Progenitor cell of endocrine pancreas (in vitro differentiated cells): ENCODE results near the gene ACSF3. TPM values are rescaled to one million over a fixed set of nuclear protein-coding genes. Genes with fewer than 3 reads are reported as not detected.
A peak's percentile ranks its signal among the peaks of the same experiment; 100 is the strongest.

ENCODE experiments used
- DNase-seq: peaks from one replicate; pipeline ENCODE4 v3.0.0; 2021; ENCODE audit warnings: low spot score; ENCODE audit not compliant: unreplicated experiment
- H3K27ac Mint-ChIP-seq: 2 replicates; pipeline ENCODE4 v1.8.0; 2021; ENCODE audit warnings: mild to moderate bottlenecking, moderate library complexity, mixed read lengths
- H3K27me3 Mint-ChIP-seq: 2 replicates; pipeline ENCODE4 v1.8.0; 2021; ENCODE audit warnings: mixed read lengths
- H3K36me3 Mint-ChIP-seq: 2 replicates; pipeline ENCODE4 v1.8.0; 2022; ENCODE audit warnings: mixed read lengths; ENCODE audit not compliant: insufficient read depth
- H3K4me1 Mint-ChIP-seq: 2 replicates; pipeline ENCODE4 v1.8.0; 2021; ENCODE audit warnings: low read depth, mixed read lengths
- H3K4me3 Mint-ChIP-seq: 2 replicates; pipeline ENCODE4 v1.8.0; 2021; ENCODE audit warnings: low read depth, mild to moderate bottlenecking, moderate library complexity, mixed read lengths
- H3K9me3 Mint-ChIP-seq: 2 replicates; pipeline ENCODE4 v1.8.0; 2021; ENCODE audit warnings: low read depth, mixed read lengths
- total RNA-seq: library from RNA; stranded (reverse); gene quantifications from 2 replicates; pipeline ENCODE4 v1.2.1, GENCODE V29; 2021
- TF ChIP-seq, protein P1 (sequence below): fragments of 200-600 bp; sonication (generic); IDR thresholded peaks from one replicate; pipeline ENCODE4 v1.5.0; 2021; ENCODE audit warnings: antibody characterized with exemption, mild to moderate bottlenecking; ENCODE audit not compliant: unreplicated experiment

Gene ACSF3
- total RNA-seq, 1 donor from 2014 or later = 31.3 TPM

DNA sequence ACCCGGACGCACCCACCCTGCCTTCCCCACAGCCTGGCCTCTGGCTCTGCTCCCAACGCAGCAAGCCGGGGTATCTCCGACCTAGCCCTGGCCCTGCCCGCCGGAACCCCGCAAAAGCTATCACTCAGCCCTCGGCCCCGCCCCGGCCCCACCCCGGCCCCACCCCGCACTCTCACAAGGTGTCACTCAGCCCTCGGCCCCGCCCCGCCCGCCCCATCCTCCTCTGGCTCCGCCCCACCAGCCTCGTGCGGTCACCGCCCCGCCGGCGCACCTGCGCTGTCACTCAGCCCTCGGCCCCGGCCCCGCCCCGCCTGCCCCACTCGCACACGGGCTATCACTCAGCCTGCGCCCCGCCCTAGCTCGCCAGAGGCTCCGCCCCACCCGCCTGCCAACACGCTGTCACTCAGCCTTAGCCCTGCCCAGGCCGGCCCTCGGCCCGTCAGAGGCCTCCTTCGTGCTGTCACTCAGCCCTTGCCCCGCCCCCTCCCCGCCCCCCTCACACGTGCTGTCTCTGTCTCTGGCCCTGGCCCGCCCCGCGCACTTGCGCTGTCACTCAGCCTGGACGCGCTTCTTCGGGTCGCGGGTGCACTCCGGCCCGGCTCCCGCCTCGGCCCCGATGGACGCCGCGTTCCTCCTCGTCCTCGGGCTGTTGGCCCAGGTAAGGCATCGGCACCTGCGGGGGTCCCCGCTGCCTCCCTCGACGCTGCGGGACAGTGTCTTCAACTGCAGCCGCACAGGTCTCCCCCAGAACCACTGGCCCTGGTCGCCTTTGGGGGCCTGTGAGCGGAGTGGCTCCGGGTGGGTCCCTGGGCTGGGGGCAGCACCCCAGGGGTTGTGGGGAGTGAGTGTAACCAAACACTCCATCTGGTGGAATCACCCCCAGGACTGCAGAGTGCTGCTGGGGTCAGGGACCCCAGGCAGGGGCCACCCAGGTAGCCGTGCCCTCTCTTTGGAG lies 77.8 kb downstream of the ACSF3 start, which contains the start of gene CDH15:
Gene CDH15 (plus strand): TSS at position 533 of the 955 bp plus-strand sequence. CDS start 84 bp downstream, at position 617.
- H3K4me3 Mint-ChIP-seq = peak within 1 kb of the TSS; percentile 59
- no peaks in the 10 kb centered on the region for H3K9me3 Mint-ChIP-seq
- H3K4me1 Mint-ChIP-seq = peaks cover 3% of the 10 kb centered on the region
- H3K27me3 Mint-ChIP-seq = peaks cover 21% of the 10 kb centered on the region
- TF ChIP-seq, protein P1, sequence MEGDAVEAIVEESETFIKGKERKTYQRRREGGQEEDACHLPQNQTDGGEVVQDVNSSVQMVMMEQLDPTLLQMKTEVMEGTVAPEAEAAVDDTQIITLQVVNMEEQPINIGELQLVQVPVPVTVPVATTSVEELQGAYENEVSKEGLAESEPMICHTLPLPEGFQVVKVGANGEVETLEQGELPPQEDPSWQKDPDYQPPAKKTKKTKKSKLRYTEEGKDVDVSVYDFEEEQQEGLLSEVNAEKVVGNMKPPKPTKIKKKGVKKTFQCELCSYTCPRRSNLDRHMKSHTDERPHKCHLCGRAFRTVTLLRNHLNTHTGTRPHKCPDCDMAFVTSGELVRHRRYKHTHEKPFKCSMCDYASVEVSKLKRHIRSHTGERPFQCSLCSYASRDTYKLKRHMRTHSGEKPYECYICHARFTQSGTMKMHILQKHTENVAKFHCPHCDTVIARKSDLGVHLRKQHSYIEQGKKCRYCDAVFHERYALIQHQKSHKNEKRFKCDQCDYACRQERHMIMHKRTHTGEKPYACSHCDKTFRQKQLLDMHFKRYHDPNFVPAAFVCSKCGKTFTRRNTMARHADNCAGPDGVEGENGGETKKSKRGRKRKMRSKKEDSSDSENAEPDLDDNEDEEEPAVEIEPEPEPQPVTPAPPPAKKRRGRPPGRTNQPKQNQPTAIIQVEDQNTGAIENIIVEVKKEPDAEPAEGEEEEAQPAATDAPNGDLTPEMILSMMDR = no peak
- peak within 1 kb of the TSS; percentile 31 for H3K27ac Mint-ChIP-seq
- no peaks in the 10 kb centered on the region for H3K36me3 Mint-ChIP-seq
- peak; percentile 88 for DNase-seq

- TF ChIP-seq, protein P1 = no peak
- peaks cover 3% of the 10 kb centered on the region for H3K4me1 Mint-ChIP-seq
- DNase-seq = no peak
- H3K9me3 Mint-ChIP-seq = no peaks in the 10 kb centered on the region
- no peaks in the 10 kb centered on the region for H3K36me3 Mint-ChIP-seq
- peaks cover 21% of the 10 kb centered on the region for H3K27me3 Mint-ChIP-seq
- H3K4me3 Mint-ChIP-seq = no peak overlapping the region
- H3K27ac Mint-ChIP-seq = no peak overlapping the region
Observed at GRCh38 chr16:89172171-89172527, 78.5 kb downstream of the ACSF3 start.

DNA sequence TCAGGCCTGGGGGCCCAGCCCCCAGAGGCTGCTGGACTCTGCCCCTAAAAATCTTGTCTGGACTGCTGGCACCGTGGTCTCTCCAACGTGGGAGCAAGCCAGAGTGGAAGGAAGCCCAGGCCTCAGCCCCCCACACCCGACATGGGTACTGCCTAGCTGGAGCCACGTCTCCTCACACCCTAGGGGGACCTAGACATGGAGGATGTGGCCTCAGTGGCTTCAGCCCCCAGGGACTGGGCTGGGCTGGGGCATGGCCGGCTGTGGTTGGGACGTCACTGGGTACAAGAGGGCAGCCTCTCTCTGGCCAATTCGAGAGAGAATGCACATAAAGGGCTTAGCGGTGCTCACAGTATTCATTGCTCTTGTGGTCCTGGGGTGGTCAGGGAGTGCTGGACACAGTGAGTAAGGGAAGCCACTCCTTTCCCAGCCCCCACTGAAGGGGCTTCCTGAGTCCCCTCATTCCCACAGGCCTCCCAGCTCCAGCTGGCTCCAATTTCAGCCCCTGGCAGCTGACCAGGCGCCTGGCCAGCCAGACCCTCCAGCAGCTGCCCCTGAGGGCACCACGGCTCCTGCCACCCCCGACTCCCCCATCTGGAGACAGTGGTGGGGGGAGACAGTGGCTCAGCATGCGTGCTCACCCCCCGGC lies 79.0 kb downstream of the ACSF3 start:
- H3K4me3 Mint-ChIP-seq = no peak overlapping the region
- TF ChIP-seq, protein P1 = no peak
- no peaks in the 10 kb centered on the region for H3K36me3 Mint-ChIP-seq
- H3K4me1 Mint-ChIP-seq = peaks cover 3% of the 10 kb centered on the region
- H3K27ac Mint-ChIP-seq = no peak overlapping the region
- no peak for DNase-seq
- H3K27me3 Mint-ChIP-seq = peaks cover 21% of the 10 kb centered on the region
- H3K9me3 Mint-ChIP-seq = no peaks in the 10 kb centered on the region

DNA sequence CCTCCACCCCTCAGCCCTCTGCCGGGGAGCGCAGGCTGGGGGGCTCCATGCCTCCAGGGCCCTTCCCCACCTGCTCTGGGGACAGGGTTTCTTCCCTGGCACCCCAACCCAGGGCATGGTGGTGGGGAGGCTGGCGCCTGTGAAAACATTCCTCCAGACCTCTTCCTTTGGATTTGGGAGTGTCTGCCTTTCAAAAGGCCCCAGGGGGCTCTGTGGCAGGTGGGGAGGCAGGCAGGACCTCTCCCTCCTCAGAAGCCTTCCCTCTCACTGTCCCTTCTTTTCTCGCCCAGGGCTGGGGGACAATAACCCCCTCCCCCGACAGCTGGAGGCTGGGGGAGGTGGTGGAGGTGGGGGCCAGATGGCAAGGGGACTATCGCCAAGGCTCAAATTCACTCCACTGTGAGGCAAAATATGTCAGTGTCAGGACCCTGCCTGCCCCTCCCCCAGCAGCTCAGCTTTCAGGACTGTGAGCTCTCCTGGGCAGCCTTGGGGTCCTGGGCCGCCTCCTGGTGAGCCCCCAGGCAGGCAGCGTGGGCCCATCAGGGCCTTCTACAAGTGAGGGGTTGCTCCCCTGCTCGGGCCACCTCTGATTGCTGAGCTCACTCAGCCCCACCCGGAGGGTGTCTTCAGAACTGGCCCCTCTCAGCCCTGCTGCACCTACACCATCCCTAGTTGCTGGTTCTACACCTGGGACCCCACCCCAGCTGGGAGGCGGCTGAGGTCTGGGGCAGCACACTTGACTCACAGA lies 79.7 kb downstream of the ACSF3 start:
- Mint-ChIP-seq H3K27ac (no peak overlapping the region), H3K4me3 (no peak overlapping the region), H3K4me1 (peaks cover 3% of the 10 kb centered on the region), H3K27me3 (peaks cover 21% of the 10 kb centered on the region), H3K9me3 (no peaks in the 10 kb centered on the region), H3K36me3 (no peaks in the 10 kb centered on the region)
- no peak for DNase-seq
- TF ChIP-seq, protein P1 = no peak
